H1 (cell line): Measurements from ENCODE around the gene TSPAN4. TPM values are rescaled to one million over a fixed set of nuclear protein-coding genes. Genes with fewer than 3 reads are reported as not detected.

Source experiments
- CTCF ChIA-PET: fragments of 300-600 bp; sonication (Branson Sonifier 250); formaldehyde crosslinking; loops from one replicate; lab custom pipeline; 2021; ENCODE audit not compliant: partially characterized antibody; lab: Charles Lee
- POLR2A ChIA-PET: fragments of 300-600 bp; sonication (Branson Sonifier 250); formaldehyde crosslinking; loops from one replicate; lab custom pipeline; 2021; ENCODE audit warnings: inconsistent platforms; ENCODE audit not compliant: partially characterized antibody; lab: Charles Lee
- DNase-seq, 2 experiments: peaks; one replicate each; pipeline versions ENCODE4 v3.0.0 to v3.0.0-alpha.2; 2010 to 2022; ENCODE audit warnings: low spot score in 2 of 2, low read depth in 1 of 2, mixed read lengths in 1 of 2
- FAIRE-seq: peaks from 2 replicates; lab custom pipeline; 2011; peaks lifted over from hg19 to GRCh38; lab: Jason Lieb, UNC
- H2AFZ ChIP-seq: 2 replicates; pipeline ENCODE4 v1.8.1; 2012; ENCODE audit warnings: low read length, inconsistent platforms
- H2AK5ac ChIP-seq: 2 replicates; pipeline ENCODE4 v1.6.1; 2013; ENCODE audit warnings: low read depth, low read length
- H2BK120ac ChIP-seq: replicated peaks from 2 replicates; pipeline ENCODE3; 2013; ENCODE audit warnings: low read depth, low read length, inconsistent platforms
- H2BK12ac ChIP-seq: 2 replicates; pipeline ENCODE4 v1.6.1; 2013; ENCODE audit warnings: low read depth, low read length
- H2BK15ac ChIP-seq: 2 replicates; pipeline ENCODE4 v1.6.1; 2013; ENCODE audit warnings: low read length
- H2BK20ac ChIP-seq: 2 replicates; pipeline ENCODE4 v1.6.1; 2013; ENCODE audit warnings: low read length
- H2BK5ac ChIP-seq: 2 replicates; pipeline ENCODE4 v1.6.1; 2013; ENCODE audit warnings: low read depth, low read length
- H3K14ac ChIP-seq: 2 replicates; pipeline ENCODE4 v1.6.1; 2013; ENCODE audit warnings: inconsistent platforms; ENCODE audit not compliant: insufficient read length
- H3K18ac ChIP-seq: 2 replicates; pipeline ENCODE4 v1.6.1; 2013; ENCODE audit warnings: low read length; ENCODE audit errors: extremely low read depth
- H3K23ac ChIP-seq: 2 replicates; pipeline ENCODE4 v1.6.1; 2013; ENCODE audit warnings: inconsistent platforms; ENCODE audit not compliant: insufficient read length
- H3K23me2 ChIP-seq: 2 replicates; pipeline ENCODE4 v1.6.1; 2013; ENCODE audit warnings: low read depth, low read length
- H3K27ac ChIP-seq: 2 replicates; pipeline ENCODE4 v1.6.1; 2011; ENCODE audit warnings: low read depth, low read length, inconsistent platforms
- H3K27me3 ChIP-seq, 4 experiments: replicated peaks in 1 of 4; 1 replicate in 1 of 4; 2 replicates in 3 of 4; pipeline versions ENCODE4 v1.6.1 to v1.8.1; 2011 to 2013; ENCODE audit warnings: low read length in 3 of 4, mild to moderate bottlenecking in 3 of 4, inconsistent platforms in 2 of 4, mixed read lengths in 2 of 4, moderate library complexity in 1 of 4; ENCODE audit not compliant: control insufficient read depth in 3 of 4, insufficient read depth in 3 of 4; ENCODE audit errors: extremely low read depth in 1 of 4
- H3K36me3 ChIP-seq, 4 experiments: 2 replicates each; pipeline versions ENCODE4 v1.6.1 to v1.8.1; 2011 to 2013; ENCODE audit warnings: mild to moderate bottlenecking in 4 of 4, low read length in 3 of 4, moderate library complexity in 2 of 4, control low read depth in 1 of 4, inconsistent platforms in 1 of 4; ENCODE audit not compliant: insufficient read depth in 4 of 4, control insufficient read depth in 2 of 4
- H3K4ac ChIP-seq: replicated peaks from 2 replicates; pipeline ENCODE3; 2013; ENCODE audit warnings: low read length, low read depth, mixed read lengths, inconsistent platforms; ENCODE audit not compliant: insufficient read length
- H3K4me1 ChIP-seq, 4 experiments: replicated peaks in 1 of 4; 1 replicate in 1 of 4; 2 replicates in 3 of 4; pipeline versions ENCODE4 v1.6.1 to v1.8.1; 2011 to 2013; ENCODE audit warnings: low read length in 3 of 4, inconsistent platforms in 2 of 4, mixed read lengths in 1 of 4; ENCODE audit not compliant: insufficient read depth in 4 of 4, control insufficient read depth in 3 of 4
- H3K4me2 ChIP-seq, 2 experiments: 2 replicates each; pipeline versions ENCODE4 v1.6.1 to v1.8.1; 2011 to 2013; ENCODE audit warnings: low read depth in 2 of 2, low read length in 2 of 2, control low read depth in 1 of 2, inconsistent platforms in 1 of 2, mild to moderate bottlenecking in 1 of 2; ENCODE audit not compliant: insufficient read depth in 1 of 2
- H3K4me3 ChIP-seq, 4 experiments: fragments of 200-600, 300-600 bp in 1 of 4; sonication (generic), shearing (Covaris generic), sonication (Bioruptor Twin) in 1 of 4; 2 replicates each; pipeline versions ENCODE4 v1.5.1 to v1.8.1; 2011 to 2016; ENCODE audit warnings: low read length in 4 of 4, low read depth in 3 of 4, control low read depth in 2 of 4, inconsistent platforms in 2 of 4, mild to moderate bottlenecking in 2 of 4, mixed read lengths in 1 of 4, moderate library complexity in 1 of 4; ENCODE audit not compliant: insufficient read depth in 2 of 4; ENCODE audit errors: extremely low read depth in 1 of 4
- H3K56ac ChIP-seq: replicated peaks from 2 replicates; pipeline ENCODE3; 2013; ENCODE audit warnings: low read depth, mild to moderate bottlenecking, mixed read lengths, low read length, inconsistent platforms; ENCODE audit not compliant: insufficient read length
- H3K79me1 ChIP-seq: 2 replicates; pipeline ENCODE4 v1.6.1; 2013; ENCODE audit warnings: low read depth, low read length, control low read depth
- H3K79me2 ChIP-seq, 2 experiments: 2 replicates each; pipeline versions ENCODE4 v1.6.1 to v1.8.1; 2012 to 2013; ENCODE audit warnings: low read length in 2 of 2, mild to moderate bottlenecking in 2 of 2, inconsistent platforms in 1 of 2; ENCODE audit not compliant: insufficient read depth in 2 of 2, control insufficient read depth in 1 of 2
- H3K9ac ChIP-seq, 4 experiments: replicated peaks in 1 of 4; 1 replicate in 1 of 4; 2 replicates in 3 of 4; pipeline versions ENCODE4 v1.6.1 to v1.8.1; 2011 to 2013; ENCODE audit warnings: low read depth in 3 of 4, low read length in 3 of 4, control low read depth in 2 of 4, mild to moderate bottlenecking in 2 of 4, moderate library complexity in 2 of 4, inconsistent platforms in 1 of 4; ENCODE audit errors: extremely low read depth in 1 of 4
- H3K9me3 ChIP-seq, 2 experiments: 2 replicates each; pipeline versions ENCODE4 v1.6.1 to v1.8.1; 2012 to 2013; ENCODE audit warnings: mild to moderate bottlenecking in 2 of 2, moderate library complexity in 2 of 2, control low read depth in 1 of 2, inconsistent platforms in 1 of 2, low read depth in 1 of 2, low read length in 1 of 2, mixed read lengths in 1 of 2; ENCODE audit not compliant: insufficient read depth in 2 of 2
- H4K20me1 ChIP-seq, 2 experiments: replicated peaks in 1 of 2; 2 replicates each; pipeline versions ENCODE3 to v1.8.1; 2011 to 2013; ENCODE audit warnings: inconsistent platforms in 2 of 2, low read length in 2 of 2, mild to moderate bottlenecking in 1 of 2; ENCODE audit not compliant: insufficient read depth in 2 of 2, control insufficient read depth in 1 of 2
- H4K5ac ChIP-seq: 2 replicates; pipeline ENCODE4 v1.6.1; 2013; ENCODE audit warnings: low read length, low read depth, mixed read lengths, inconsistent platforms; ENCODE audit not compliant: insufficient read length
- H4K8ac ChIP-seq: 2 replicates; pipeline ENCODE4 v1.8.0; 2013; ENCODE audit warnings: mild to moderate bottlenecking, moderate library complexity, low read length, inconsistent platforms; ENCODE audit not compliant: insufficient read depth; ENCODE audit errors: extremely low read depth
- H4K91ac ChIP-seq: replicated peaks from 2 replicates; pipeline ENCODE3; 2013; ENCODE audit warnings: low read length, mixed read lengths, inconsistent platforms; ENCODE audit not compliant: insufficient read length
- CREB1 ChIP-seq: IDR thresholded peaks from 2 replicates; pipeline ENCODE4 v1.6.1; 2012; ENCODE audit warnings: inconsistent platforms
- HDAC2 ChIP-seq, 2 experiments: fragments of 300-600 bp in 1 of 2; sonication (generic) in 1 of 2; IDR thresholded peaks; 2 replicates each; pipeline ENCODE4 v1.6.1; 2011 to 2012; ENCODE audit warnings: low read depth in 2 of 2, low read length in 2 of 2, mild to moderate bottlenecking in 2 of 2, moderate library complexity in 2 of 2, borderline replicate concordance in 1 of 2, inconsistent platforms in 1 of 2
- SIRT6 ChIP-seq: IDR thresholded peaks from one replicate; pipeline ENCODE4 v1.7.1; 2012; ENCODE audit warnings: low read length, inconsistent platforms
- SP2 ChIP-seq: IDR thresholded peaks from 2 replicates; pipeline ENCODE4 v1.6.1; 2012; ENCODE audit warnings: mild to moderate bottlenecking, low read length, inconsistent platforms
- ZNF274 ChIP-seq: IDR thresholded peaks from 2 replicates; pipeline ENCODE4 v1.7.0; 2012; ENCODE audit warnings: low read length, borderline replicate concordance; ENCODE audit errors: extremely low read depth
- WGBS, 2 experiments: shearing (Covaris generic) in 1 of 2; methylation state at CpG; one replicate each; pipeline versions ENCODE4 v1.1.6 to v1.1.7; 2013 to 2015; ENCODE audit warnings: low lambda C conversion rate in 2 of 2, mixed read lengths in 2 of 2, inconsistent platforms in 1 of 2, low coverage in 1 of 2, missing lambda C conversion rate in 1 of 2; ENCODE audit not compliant: insufficient replicate concordance in 2 of 2, insufficient coverage in 1 of 2, insufficient read length in 1 of 2; ENCODE audit errors: extremely low coverage in 1 of 2, missing lambda C conversion rate in 1 of 2; 5-methylcytosine and 5-hydroxymethylcytosine counted together
- polyA plus RNA-seq, 7 experiments: library from polyadenylated mRNA; depleted of rRNA in 3 of 7; stranded (reverse) in 5 of 7; unstranded in 2 of 7; fragments of >200 nt in 5 of 7; fragments of 200-250 nt in 2 of 7; gene quantifications; 1 replicate in 5 of 7; 2 replicates in 1 of 7; 4 replicates in 1 of 7; pipeline versions ENCODE4 v1.2.1 to v1.2.3, GENCODE V29; 2011 to 2013; ENCODE audit warnings: missing spikeins in 2 of 7, mixed read lengths in 2 of 7
- total RNA-seq: library from RNA; stranded (reverse); fragmentation: NEBNext Ultra II Directional; extraction: Animal tissue kit (Norgen Biotek cat#: 25700); gene quantifications from 2 replicates; pipeline ENCODE4 v1.2.1, GENCODE V29; 2021
- TF ChIP-seq, protein P1 (sequence below): IDR thresholded peaks from 2 replicates; pipeline ENCODE4 v1.6.1; 2012; ENCODE audit warnings: inconsistent platforms

The TSPAN4 gene
- total and polyA plus RNA-seq, 2 of the 8 experiments (the other 6 are each of a cell fraction or from before 2014, with no cell fraction given): 74.1 to 145 TPM

- Histone ChIP-seq H3K23ac (no peak overlapping the region), H2BK120ac (no peak overlapping the region), H3K36me3 (no peaks in the 10 kb centered on the region), H2BK20ac (no peak overlapping the region), H3K9ac (no peak overlapping the region), H2AFZ (no peak overlapping the region), H3K56ac (no peak overlapping the region), H2BK5ac (no peak overlapping the region), H4K5ac (no peak overlapping the region), H3K4me3 (no peak overlapping the region), H4K20me1 (peaks cover 15 to 35% of the 10 kb centered on the region in 2 experiments), H3K23me2 (no peaks in the 10 kb centered on the region), H3K9me3 (no peaks in the 10 kb centered on the region), H3K4me1 (peaks cover 0 to 11% (median 7%) of the 10 kb centered on the region in 4 experiments; a peak in 5 of 7 replicates), H2BK15ac (no peak overlapping the region), H3K18ac (no peak overlapping the region), H3K27me3 (no peaks in the 10 kb centered on the region), H3K79me1 (no peaks in the 10 kb centered on the region), H3K27ac (no peak overlapping the region), H3K4ac (no peak overlapping the region), H3K14ac (no peak overlapping the region), H2AK5ac (no peak overlapping the region), H3K79me2 (no peaks in the 10 kb centered on the region), H2BK12ac (no peak overlapping the region), H3K4me2 (no peak overlapping the region), H4K8ac (no peak overlapping the region), H4K91ac (no peak overlapping the region)
- FAIRE-seq (no peak), DNase-seq (no peak)
- CTCF ChIA-PET: interaction anchor here (1.0 to 2.6 kb wide), 7 partner anchors 9 to 179 kb away, joined by 3 to 9 read pairs (median 4); no protein-coding TSS in a partner anchor
- TF ChIP-seq, protein P1, sequence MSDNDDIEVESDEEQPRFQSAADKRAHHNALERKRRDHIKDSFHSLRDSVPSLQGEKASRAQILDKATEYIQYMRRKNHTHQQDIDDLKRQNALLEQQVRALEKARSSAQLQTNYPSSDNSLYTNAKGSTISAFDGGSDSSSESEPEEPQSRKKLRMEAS: no peak
- TF ChIP-seq CREB1: no peak
- no peak for TF ChIP-seq SP2
- TF ChIP-seq SIRT6: no peak
- no peak for TF ChIP-seq ZNF274
- TF ChIP-seq HDAC2 (IDR thresholded peaks at IDR 0.05; ENCODE audit: borderline replicate concordance in 1 of 2, low read depth in 2 of 2, low read length in 2 of 2): no peak
- POLR2A ChIA-PET: interaction anchor here (0.8 to 1.8 kb wide), 5 partner anchors 11 to 29 kb away, joined by 3 to 5 read pairs (median 5); no protein-coding TSS in a partner anchor
- WGBS, 2 experiments: 90% methylated on average over 6 of the region's 9 CpGs; no CpG with 5 or more reads in 1 of the 2 experiments
These were observed 30.1 kb downstream of the TSPAN4 start for GRCh38 chr11:872799-873198.
